ENCODE results near the gene SNX7. TPM values are rescaled to one million over a fixed set of nuclear protein-coding genes. Genes with fewer than 3 reads are reported as not detected.

Gene SNX7
- total RNA-seq (10 to 100 TPM in 9 of 10 donors, 1 to 10 TPM in 1; 9.8 to 23.1 (median 15.2) TPM), polyA plus RNA-seq (10 to 100 TPM in 1 of 2 donors, 1 to 10 TPM in 1; 3.6 to 24.8 TPM)
- long read RNA-seq, donor 1, transcript SNX7-201 (9 exons, 1,734 nt) = major isoform, 58 of 67 reads
- long read RNA-seq, donor 1, partial matches to known transcripts = 1 of 67 reads
- long read RNA-seq, donor 1, other reads (novel, unspliced or antisense) = 8 of 67 reads
- long read RNA-seq, donor 2, transcript SNX7-201 (9 exons, 1,734 nt) = major isoform, 55 of 66 reads
- long read RNA-seq, donor 2, partial matches to known transcripts = 1 of 66 reads
- long read RNA-seq, donor 2, other reads (novel, unspliced or antisense) = 10 of 66 reads
- long read RNA-seq, donor 3, transcript SNX7-201 (9 exons, 1,734 nt) = major isoform, 17 of 27 reads
- long read RNA-seq, donor 3, partial matches to known transcripts = 3 of 27 reads
- long read RNA-seq, donor 3, other reads (novel, unspliced or antisense) = 7 of 27 reads

- peak in 7 of 9 donors; percentile 10 to 57 (median 27) for TF ChIP-seq CTCF (IDR thresholded peaks at IDR 0.05)
- DNase-seq (peak; percentile 79 to 87), ATAC-seq (peak; percentile 96 to 99 (median 97))
- intact Hi-C loops (cut with DNase I) = loop anchor here in 1 of 10 donors (10.0 kb wide), 1 partner anchor 83 kb away; no protein-coding TSS in a partner anchor
- H3K36me3 ChIP-seq = no peaks in the 10 kb centered on the region
- peak within 1 kb of the TSS; percentile 68 to 96 (median 88) for H3K4me3 ChIP-seq
- no peaks in the 10 kb centered on the region for H3K9me3 ChIP-seq
- H3K27ac ChIP-seq = peak within 1 kb of the TSS; percentile 66 to 91 (median 84)
- H3K4me1 ChIP-seq = peaks cover 0 to 23% (median 20%) of the 10 kb centered on the region in 9 donors
- 1% methylated on average over 75 to 80 of the region's 80 CpGs for WGBS, 2 donors
- H3K27me3 ChIP-seq = peaks cover 0 to 27% (median 0%) of the 10 kb centered on the region in 7 donors
These were observed at the start of gene SNX7 for GRCh38 chr1:98661544-98662355. SNX7 (plus strand) TSS chr1:98661721; CDS start chr1:98661732, 11 bp downstream.

DNA sequence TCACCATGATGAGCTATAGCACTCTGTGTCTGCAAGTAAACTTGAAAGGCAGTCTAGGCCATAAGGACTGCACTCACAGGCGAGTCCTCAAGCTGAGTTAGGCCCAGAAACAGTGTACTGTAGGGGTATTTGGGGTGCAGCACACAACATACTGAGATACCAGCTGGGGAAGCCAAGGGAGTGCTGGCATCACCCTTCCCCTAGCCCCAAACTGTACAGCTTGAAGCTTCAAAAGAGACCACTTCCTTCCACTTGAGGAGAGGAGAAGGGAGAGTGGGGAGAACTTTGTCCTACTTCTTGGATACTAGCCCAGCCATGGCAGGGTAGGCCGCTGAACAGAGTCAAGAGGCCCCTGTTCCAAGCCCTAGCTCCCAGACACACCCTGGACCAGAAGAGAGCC, 24.2 kb upstream of the SNX7 start:
- WGBS, 2 donors = 57 to 79% methylated on average over 2 of the region's 2 CpGs
- Histone ChIP-seq H3K27me3 (no peaks in the 10 kb centered on the region), H3K4me1 (no peaks in the 10 kb centered on the region), H3K4me3 (no peak overlapping the region), H3K27ac (no peak overlapping the region), H3K36me3 (no peaks in the 10 kb centered on the region), H3K9me3 (peaks cover 0 to 31% (median 5%) of the 10 kb centered on the region in 11 donors)
- no peak for TF ChIP-seq CTCF (IDR thresholded peaks at IDR 0.05)
- intact Hi-C loops (cut with DNase I) = no loop called here
- ATAC-seq (no peak), DNase-seq (no peak)

DNA sequence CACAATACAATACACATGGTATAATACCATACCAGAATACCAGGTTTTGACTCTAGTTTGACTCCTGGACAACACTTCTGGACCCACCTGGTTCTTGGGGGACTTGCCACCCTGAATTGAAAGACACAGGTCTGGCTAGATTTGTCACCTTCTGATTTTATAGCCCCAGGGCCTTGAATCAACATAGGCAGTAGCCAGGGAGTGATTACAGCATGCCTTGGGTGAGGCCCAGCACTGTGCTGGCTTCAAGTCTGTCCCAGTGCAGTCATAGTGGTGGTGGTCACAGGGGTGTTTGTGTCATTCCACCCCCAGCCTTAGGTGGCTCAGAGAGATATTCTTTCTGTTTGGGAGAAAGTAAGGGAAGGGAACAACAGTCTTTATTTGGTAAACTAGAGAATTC, 23.3 kb upstream of the SNX7 start:
- intact Hi-C loops (cut with DNase I) = no loop called here
- Histone ChIP-seq H3K27me3 (no peaks in the 10 kb centered on the region), H3K36me3 (no peaks in the 10 kb centered on the region), H3K4me1 (no peaks in the 10 kb centered on the region), H3K27ac (no peak overlapping the region), H3K4me3 (no peak overlapping the region), H3K9me3 (peaks cover 0 to 40% (median 5%) of the 10 kb centered on the region in 11 donors)
- ATAC-seq (no peak), DNase-seq (no peak)
- no peak for TF ChIP-seq CTCF (IDR thresholded peaks at IDR 0.05)

DNA sequence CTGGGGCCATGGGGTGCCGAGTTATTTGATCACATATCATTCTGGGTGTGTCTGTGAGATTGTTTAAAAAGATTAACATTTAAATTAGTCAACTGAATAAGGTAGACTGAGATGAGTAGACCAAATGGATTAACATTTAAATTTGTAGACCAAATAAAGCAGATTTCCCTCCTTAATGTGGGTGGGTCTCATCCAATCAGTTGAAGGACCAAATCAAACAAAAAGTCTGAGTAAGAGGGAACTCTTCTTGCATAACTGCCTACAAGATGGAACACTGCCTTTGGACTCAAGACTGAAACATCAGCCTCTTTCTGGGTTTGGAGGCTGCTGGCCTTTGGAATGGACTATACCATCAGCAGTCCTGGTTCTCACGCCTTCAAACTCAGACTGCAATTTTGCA, 17.0 kb upstream of the SNX7 start:
- H3K9me3 ChIP-seq = peaks cover 0 to 49% (median 5%) of the 10 kb centered on the region in 11 donors
- H3K27me3 ChIP-seq = no peaks in the 10 kb centered on the region
- H3K36me3 ChIP-seq = no peaks in the 10 kb centered on the region
- DNase-seq = no peak
- no peak overlapping the region for H3K4me3 ChIP-seq
- no peak for ATAC-seq
- no peak overlapping the region for H3K27ac ChIP-seq
- no peaks in the 10 kb centered on the region for H3K4me1 ChIP-seq
- 73 to 76% methylated on average over 2 of the region's 2 CpGs for WGBS, 2 donors
- intact Hi-C loops (cut with DNase I) = no loop called here
- no peak for TF ChIP-seq CTCF (IDR thresholded peaks at IDR 0.05)
